Gastrocnemius medialis (tissue), 4 donors: ENCODE results near the gene AKAP6. TPM values are rescaled to one million over a fixed set of nuclear protein-coding genes. Genes with fewer than 3 reads are reported as not detected.

Experiments used
- ATAC-seq, 2 donors: fragments of 150-250 bp; one replicate each; pipeline ENCODE4 v1.9.1; 2016
- DNase-seq, 2 donors: peaks; one replicate each; pipeline ENCODE4 v3.0.0-alpha.2; 2019
- H3K27ac ChIP-seq, 4 donors: fragments of 200-600 bp; sonication (generic); 1 replicate in 1 of 4; 2 replicates in 3 of 4; pipeline ENCODE4 v1.5.1; 2016 to 2018; ENCODE audit warnings: mild to moderate bottlenecking in 2 of 4, moderate library complexity in 1 of 4
- H3K27me3 ChIP-seq, 3 donors: fragments of 200-600 bp; sonication (generic) in 2 of 3; 1 replicate in 1 of 3; 2 replicates in 2 of 3; pipeline versions ENCODE4 v1.5.1 to v1.6.0; 2016 to 2019; ENCODE audit warnings: mild to moderate bottlenecking in 1 of 3, moderate library complexity in 1 of 3
- H3K36me3 ChIP-seq, 2 donors: fragments of 200-600 bp; sonication (generic) in 1 of 2; one replicate each; pipeline ENCODE4 v1.5.1; 2017 to 2018
- H3K4me1 ChIP-seq, 2 donors: fragments of 200-600 bp; sonication (generic) in 1 of 2; one replicate each; pipeline ENCODE4 v1.5.1; 2016 to 2017; ENCODE audit warnings: mild to moderate bottlenecking in 2 of 2
- H3K4me3 ChIP-seq, 4 donors: fragments of 200-600 bp; sonication (generic) in 3 of 4; 1 replicate in 1 of 4; 2 replicates in 3 of 4; pipeline ENCODE4 v1.5.1; 2016 to 2019; ENCODE audit warnings: mild to moderate bottlenecking in 2 of 4
- H3K9me3 ChIP-seq, 3 donors: fragments of 200-600 bp; sonication (generic) in 2 of 3; 1 replicate in 1 of 3; 2 replicates in 2 of 3; pipeline ENCODE4 v1.5.1; 2016 to 2019
- POLR2A ChIP-seq, 2 donors: fragments of 450-650 bp; IDR thresholded peaks; one replicate each; pipeline ENCODE4 v1.6.1; 2017; ENCODE audit warnings: antibody characterized with exemption in 2 of 2, mild to moderate bottlenecking in 2 of 2, moderate library complexity in 2 of 2
- in situ Hi-C, 4 donors: fragments of 200-750 bp; cut with MboI; loops; one replicate each; pipeline versions ENCODE4 v1.15.0 to v1.8.0; 2017; ENCODE audit warnings: low sequenced_read_pairs in 4 of 4
- intact Hi-C: fragments of 100-400 bp; cut with DNase I; formaldehyde crosslinking; loops from one replicate; pipeline ENCODE4 v1.15.1; 2023; ENCODE audit warnings: low total_unique reads
- total RNA-seq, 4 donors: library from RNA; depleted of rRNA; stranded (reverse); fragments of >200 nt; gene quantifications; one replicate each; pipeline versions ENCODE4 v1.1.0 to v1.2.3, GENCODE V29; 2016
- TF ChIP-seq, protein P1 (sequence below), 5 experiments: fragments of 450-650 bp in 3 of 5; fragments of 200-600 bp in 2 of 5; sonication (generic) in 2 of 5; IDR thresholded peaks in 4 of 5; conservative IDR thresholded peaks in 1 of 5; 1 replicate in 4 of 5; 2 replicates in 1 of 5; pipeline ENCODE4 v1.5.1; 2016 to 2019; ENCODE audit warnings: antibody characterized with exemption in 5 of 5, mild to moderate bottlenecking in 3 of 5, moderate library complexity in 3 of 5

AKAP6 gene
- total RNA-seq, 4 donors from 2014 or later = 23.2 to 59.2 (median 32.1) TPM

DNA sequence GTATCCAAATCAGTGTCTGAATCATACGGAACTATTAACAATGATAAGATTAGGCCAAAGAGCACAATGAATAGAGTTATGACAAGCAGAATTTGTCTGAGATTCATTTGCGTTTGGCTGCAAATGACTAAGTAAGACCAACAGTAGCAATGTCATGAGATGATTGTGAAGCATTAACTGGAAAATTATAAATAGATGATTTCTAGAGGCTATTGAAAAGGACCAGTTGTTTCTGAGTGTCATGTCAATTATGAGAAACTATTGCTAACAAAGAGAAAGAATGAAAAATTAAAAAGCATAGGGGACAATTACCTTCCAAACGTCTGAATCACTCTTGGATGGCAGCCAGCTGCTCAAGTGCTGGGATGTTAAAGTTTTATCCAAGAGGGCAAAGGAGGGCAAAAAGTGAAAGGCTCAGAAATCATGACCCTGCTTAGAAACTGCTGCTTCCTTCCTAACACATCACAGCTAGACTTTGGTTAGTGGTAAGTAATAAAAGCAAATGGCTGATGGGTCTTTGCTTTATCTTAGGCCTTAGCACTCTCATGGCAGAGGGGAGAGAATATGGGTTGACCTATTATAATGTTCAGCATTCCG, 89.0 kb downstream of the AKAP6 start:
- no peak for DNase-seq
- in situ Hi-C loops = no loop called here
- H3K4me1 ChIP-seq = peaks cover 16 to 23% of the 10 kb centered on the region in 2 donors
- intact Hi-C loops = no loop called here
- H3K4me3 ChIP-seq = no peak overlapping the region
- no peaks in the 10 kb centered on the region for H3K27me3 ChIP-seq
- no peak for TF ChIP-seq POLR2A (IDR thresholded peaks at IDR 0.05)
- TF ChIP-seq, protein P1, sequence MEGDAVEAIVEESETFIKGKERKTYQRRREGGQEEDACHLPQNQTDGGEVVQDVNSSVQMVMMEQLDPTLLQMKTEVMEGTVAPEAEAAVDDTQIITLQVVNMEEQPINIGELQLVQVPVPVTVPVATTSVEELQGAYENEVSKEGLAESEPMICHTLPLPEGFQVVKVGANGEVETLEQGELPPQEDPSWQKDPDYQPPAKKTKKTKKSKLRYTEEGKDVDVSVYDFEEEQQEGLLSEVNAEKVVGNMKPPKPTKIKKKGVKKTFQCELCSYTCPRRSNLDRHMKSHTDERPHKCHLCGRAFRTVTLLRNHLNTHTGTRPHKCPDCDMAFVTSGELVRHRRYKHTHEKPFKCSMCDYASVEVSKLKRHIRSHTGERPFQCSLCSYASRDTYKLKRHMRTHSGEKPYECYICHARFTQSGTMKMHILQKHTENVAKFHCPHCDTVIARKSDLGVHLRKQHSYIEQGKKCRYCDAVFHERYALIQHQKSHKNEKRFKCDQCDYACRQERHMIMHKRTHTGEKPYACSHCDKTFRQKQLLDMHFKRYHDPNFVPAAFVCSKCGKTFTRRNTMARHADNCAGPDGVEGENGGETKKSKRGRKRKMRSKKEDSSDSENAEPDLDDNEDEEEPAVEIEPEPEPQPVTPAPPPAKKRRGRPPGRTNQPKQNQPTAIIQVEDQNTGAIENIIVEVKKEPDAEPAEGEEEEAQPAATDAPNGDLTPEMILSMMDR (IDR thresholded peaks at IDR 0.05 in 4 of 5, conservative IDR thresholded peaks at IDR 0.05 in 1 of 5) = no peak
- no peak overlapping the region for H3K27ac ChIP-seq
- no peak for ATAC-seq
- H3K9me3 ChIP-seq = no peaks in the 10 kb centered on the region
- H3K36me3 ChIP-seq = no peaks in the 10 kb centered on the region

DNA sequence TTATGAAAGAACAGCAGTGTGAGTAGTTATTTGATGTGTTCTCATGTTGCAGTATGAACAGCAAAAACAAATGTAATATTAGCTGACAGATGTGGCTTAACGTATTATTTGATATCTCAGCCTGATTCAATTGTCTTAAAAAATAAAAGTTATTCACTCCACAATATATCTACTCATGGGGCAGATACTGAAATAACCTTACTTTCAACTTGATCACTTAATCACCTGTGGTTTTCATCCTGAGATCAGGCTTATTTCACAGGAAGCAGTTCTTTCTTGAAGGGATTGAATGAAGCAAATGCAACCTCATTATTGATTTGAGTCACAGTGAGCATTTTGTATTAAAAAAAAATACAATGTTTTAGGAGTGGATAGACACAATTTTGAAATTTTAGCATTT, 90.3 kb downstream of the AKAP6 start:
- H3K27ac ChIP-seq = no peak overlapping the region
- no peaks in the 10 kb centered on the region for H3K36me3 ChIP-seq
- no peaks in the 10 kb centered on the region for H3K9me3 ChIP-seq
- DNase-seq (no peak), ATAC-seq (no peak)
- intact Hi-C loops = no loop called here
- TF ChIP-seq POLR2A (IDR thresholded peaks at IDR 0.05) = no peak
- in situ Hi-C loops = no loop called here
- H3K4me3 ChIP-seq = no peak overlapping the region
- H3K27me3 ChIP-seq = no peaks in the 10 kb centered on the region
- H3K4me1 ChIP-seq = peaks cover 16 to 17% of the 10 kb centered on the region in 2 donors

DNA sequence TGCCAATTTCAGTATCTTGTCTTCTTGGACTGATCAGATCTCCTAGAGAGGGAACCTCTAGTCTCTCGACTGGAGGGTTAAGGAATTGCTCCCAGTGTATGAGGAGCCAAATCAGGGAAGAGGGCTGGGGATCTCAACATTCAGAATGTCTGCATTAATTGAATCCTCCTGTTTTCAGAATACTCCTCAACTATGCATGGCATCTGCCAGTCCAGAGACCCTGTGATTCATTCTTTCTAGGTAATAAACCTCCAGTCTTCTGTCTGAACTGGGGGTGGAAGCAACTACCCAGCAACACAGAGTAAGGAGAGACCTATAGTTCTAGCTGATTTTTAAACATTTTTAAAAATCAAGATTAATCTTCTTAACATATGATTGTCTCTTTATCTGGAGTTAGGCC, 92.7 kb downstream of the AKAP6 start:
- no peak for DNase-seq
- Histone ChIP-seq H3K9me3 (no peaks in the 10 kb centered on the region), H3K36me3 (no peaks in the 10 kb centered on the region), H3K4me1 (peaks cover 15 to 16% of the 10 kb centered on the region in 2 donors), H3K4me3 (no peak overlapping the region), H3K27ac (no peak overlapping the region), H3K27me3 (no peaks in the 10 kb centered on the region)
- in situ Hi-C loops (no loop called here), intact Hi-C loops (no loop called here)
- TF ChIP-seq POLR2A (IDR thresholded peaks at IDR 0.05) = no peak
- TF ChIP-seq, protein P1 (IDR thresholded peaks at IDR 0.05 in 4 of 5, conservative IDR thresholded peaks at IDR 0.05 in 1 of 5) = no peak
- no peak for ATAC-seq

DNA sequence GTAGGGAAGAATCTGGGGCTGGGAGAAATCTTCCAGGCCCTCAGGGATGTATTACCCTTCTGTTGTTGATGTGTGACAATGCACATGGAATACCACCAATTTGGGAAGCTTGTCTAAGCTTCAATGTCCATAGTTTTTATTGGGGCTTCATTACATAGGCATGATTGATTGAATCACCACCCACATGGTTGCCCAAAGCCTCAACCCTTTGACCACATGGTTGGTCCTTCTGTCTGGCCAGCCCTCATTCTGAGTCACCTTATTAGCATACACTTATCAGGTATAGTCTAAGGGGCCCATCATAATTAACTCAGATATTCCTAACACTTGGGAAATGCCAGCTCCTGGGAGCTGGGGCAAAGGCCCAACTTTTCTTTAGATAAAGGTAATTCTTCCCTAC, 93.3 kb downstream of the AKAP6 start:
- TF ChIP-seq POLR2A (IDR thresholded peaks at IDR 0.05) = no peak
- TF ChIP-seq, protein P1 (IDR thresholded peaks at IDR 0.05 in 4 of 5, conservative IDR thresholded peaks at IDR 0.05 in 1 of 5) = no peak
- Histone ChIP-seq H3K27ac (no peak overlapping the region), H3K4me3 (no peak overlapping the region), H3K4me1 (peaks cover 9 to 10% of the 10 kb centered on the region in 2 donors), H3K9me3 (no peaks in the 10 kb centered on the region), H3K27me3 (no peaks in the 10 kb centered on the region), H3K36me3 (no peaks in the 10 kb centered on the region)
- ATAC-seq = no peak
- in situ Hi-C loops = no loop called here
- no peak for DNase-seq
- intact Hi-C loops = no loop called here

DNA sequence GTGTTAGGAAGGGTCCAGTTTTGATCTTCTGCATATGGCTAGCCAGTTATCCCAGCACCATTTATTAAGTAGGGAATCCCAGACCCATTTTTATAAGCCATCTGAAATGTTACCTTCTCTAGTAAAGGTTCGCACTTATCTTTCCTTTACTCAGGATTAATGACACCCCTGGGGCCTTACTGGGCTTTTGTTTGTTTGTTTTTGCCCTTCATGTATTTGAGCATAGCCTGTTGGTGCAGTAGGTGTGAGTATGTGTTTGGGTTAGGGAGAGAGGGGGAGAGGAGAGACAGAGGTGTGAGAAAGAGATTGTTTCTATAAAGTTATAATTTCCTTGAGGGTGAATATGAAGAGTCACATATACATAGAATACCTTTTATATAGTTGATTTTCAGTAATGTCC, 96.9 kb downstream of the AKAP6 start:
- intact Hi-C loops = no loop called here
- no peak for ATAC-seq
- Histone ChIP-seq H3K36me3 (no peaks in the 10 kb centered on the region), H3K27me3 (no peaks in the 10 kb centered on the region), H3K4me3 (no peak overlapping the region), H3K27ac (no peak overlapping the region), H3K9me3 (no peaks in the 10 kb centered on the region), H3K4me1 (no peaks in the 10 kb centered on the region)
- no peak for DNase-seq
- in situ Hi-C loops = no loop called here
- TF ChIP-seq, protein P1 (IDR thresholded peaks at IDR 0.05 in 4 of 5, conservative IDR thresholded peaks at IDR 0.05 in 1 of 5) = no peak
